Transverse colon (tissue), 4 donors: ENCODE results near the gene DNAJB6. TPM values are rescaled to one million over a fixed set of nuclear protein-coding genes. Genes with fewer than 3 reads are reported as not detected.

Experiments used
- DNase-seq: peaks from one replicate; pipeline ENCODE4 v3.0.0-alpha.2; 2019
- H3K27ac ChIP-seq, 4 donors: fragments of 200-600 bp; sonication (generic); 2 replicates each; pipeline ENCODE4 v1.5.1; 2016 to 2018; ENCODE audit warnings: inconsistent platforms in 4 of 4
- H3K27me3 ChIP-seq: fragments of 200-600 bp; sonication (generic); 2 replicates; pipeline ENCODE4 v1.5.1; 2017; ENCODE audit warnings: inconsistent platforms
- H3K36me3 ChIP-seq, 4 donors: fragments of 200-600 bp; sonication (generic); 2 replicates each; pipeline ENCODE4 v1.5.1; 2017 to 2019; ENCODE audit warnings: inconsistent platforms in 4 of 4
- H3K4me1 ChIP-seq, 4 donors: fragments of 200-600 bp; sonication (generic); 2 replicates each; pipeline ENCODE4 v1.5.1; 2017 to 2020; ENCODE audit warnings: inconsistent platforms in 4 of 4
- H3K4me3 ChIP-seq, 4 donors: fragments of 200-600 bp; sonication (generic); 1 replicate in 1 of 4; 2 replicates in 3 of 4; pipeline versions ENCODE4 v1.5.1 to v1.6.1; 2017 to 2019; ENCODE audit warnings: inconsistent platforms in 4 of 4
- H3K9me3 ChIP-seq, 2 donors: fragments of 200-600 bp; sonication (generic); 2 replicates each; pipeline ENCODE4 v1.5.1; 2017 to 2019; ENCODE audit warnings: inconsistent platforms in 2 of 2
- EP300 ChIP-seq: sonication (generic); formaldehyde crosslinking; IDR thresholded peaks from one replicate; pipeline ENCODE4 v1.6.1; 2017; ENCODE audit warnings: antibody characterized with exemption, low read depth
- POLR2A ChIP-seq: fragments of 450-650 bp; IDR thresholded peaks from one replicate; pipeline ENCODE4 v1.6.1; 2016; ENCODE audit warnings: antibody characterized with exemption, mild to moderate bottlenecking, moderate library complexity
- POLR2AphosphoS5 ChIP-seq, 3 donors: sonication (generic); formaldehyde crosslinking; IDR thresholded peaks; one replicate each; pipeline ENCODE4 v1.6.1; 2016; ENCODE audit warnings: antibody characterized with exemption in 3 of 3
- WGBS, 2 donors: methylation state at CpG; one replicate each; pipeline ENCODE4 v1.1.5; 2018; ENCODE audit warnings: low coverage in 1 of 2; 5-methylcytosine and 5-hydroxymethylcytosine counted together
- in situ Hi-C, 4 donors: fragments of 200-750 bp; cut with MboI; loops; one replicate each; pipeline versions ENCODE4 v1.15.0 to v1.15.1; 2017; ENCODE audit warnings: low sequenced_read_pairs in 3 of 4, low pct_ligation_motif_present in 1 of 4, low pct_unique_long_range_greater_than_20kb in 1 of 4
- intact Hi-C: fragments of 100-400 bp; cut with DNase I; formaldehyde crosslinking; loops from one replicate; pipeline ENCODE4 v1.15.1; 2023; ENCODE audit warnings: low total_unique reads
- total RNA-seq, 4 donors: library from RNA; depleted of rRNA; stranded (reverse); fragments of >200 nt; gene quantifications; one replicate each; pipeline ENCODE4 v1.1.0, GENCODE V29; 2016
- TF ChIP-seq, protein P1 (sequence below), 5 experiments: fragments of 200-600 bp in 3 of 5; fragments of 450-650 bp in 2 of 5; sonication (generic) in 3 of 5; IDR thresholded peaks; 1 replicate in 2 of 5; 2 replicates in 3 of 5; pipeline ENCODE4 v1.5.1; 2016 to 2017; ENCODE audit warnings: antibody characterized with exemption in 5 of 5, inconsistent platforms in 3 of 5, mild to moderate bottlenecking in 2 of 5, moderate library complexity in 1 of 5

Gene DNAJB6
- total RNA-seq, 4 donors from 2014 or later, result 47.0 to 87.6 (median 60.5) TPM

DNA sequence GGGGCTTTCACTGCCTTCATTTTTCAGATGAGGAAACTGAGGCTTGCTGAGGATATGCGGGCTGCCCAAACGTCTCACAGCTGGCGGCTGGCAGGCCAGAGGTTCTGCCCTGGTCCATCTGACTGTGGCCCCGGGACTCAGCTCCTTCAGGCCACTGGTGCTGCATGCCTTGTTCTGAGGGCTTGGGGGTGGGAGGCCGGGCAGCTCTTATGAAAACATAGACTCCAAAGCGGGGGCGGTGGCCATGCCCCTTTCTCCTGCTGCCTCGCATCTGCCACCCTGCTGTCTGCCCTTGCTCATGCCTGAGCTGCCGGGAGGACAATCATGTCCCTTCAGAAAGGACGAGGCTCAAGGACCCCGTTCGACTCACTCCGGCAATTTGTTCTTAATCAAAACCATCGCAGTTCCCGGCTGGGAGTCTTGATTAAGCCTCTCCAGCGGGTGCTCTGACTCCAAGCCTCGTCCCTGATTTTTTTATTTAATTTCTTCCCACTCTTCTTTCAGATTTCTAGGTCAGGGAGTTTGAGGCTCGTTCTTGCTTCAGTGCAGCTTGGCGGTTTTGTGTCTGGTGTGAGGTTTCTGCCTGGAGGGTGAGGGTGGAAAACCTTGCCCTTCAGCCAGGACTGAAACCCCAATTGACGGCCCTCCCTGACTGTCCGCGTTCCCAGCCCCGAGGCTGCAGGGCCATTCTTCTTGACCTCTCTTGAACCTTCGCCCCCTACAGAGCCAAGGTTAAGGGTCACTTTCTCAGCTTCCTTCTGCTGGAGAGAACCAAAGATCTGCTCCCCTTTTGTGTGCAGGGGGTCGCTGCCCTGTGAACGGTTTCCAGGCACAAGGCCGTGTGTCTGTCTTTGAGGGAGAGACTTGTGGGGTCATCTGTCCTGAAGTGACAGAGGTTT is 120.8 kb downstream of the DNAJB6 start:
- Histone ChIP-seq H3K4me1 (no peaks in the 10 kb centered on the region), H3K9me3 (no peaks in the 10 kb centered on the region), H3K36me3 (no peaks in the 10 kb centered on the region), H3K27ac (no peak overlapping the region), H3K4me3 (no peak overlapping the region), H3K27me3 (no peaks in the 10 kb centered on the region)
- DNase-seq, result no peak
- intact Hi-C loops, result no loop called here
- in situ Hi-C loops, result no loop called here
- 69 to 75% methylated on average over 16 to 27 of the region's 27 CpGs for WGBS, 2 donors
- no peak for TF ChIP-seq POLR2A
- TF ChIP-seq EP300, result no peak
- TF ChIP-seq, protein P1, sequence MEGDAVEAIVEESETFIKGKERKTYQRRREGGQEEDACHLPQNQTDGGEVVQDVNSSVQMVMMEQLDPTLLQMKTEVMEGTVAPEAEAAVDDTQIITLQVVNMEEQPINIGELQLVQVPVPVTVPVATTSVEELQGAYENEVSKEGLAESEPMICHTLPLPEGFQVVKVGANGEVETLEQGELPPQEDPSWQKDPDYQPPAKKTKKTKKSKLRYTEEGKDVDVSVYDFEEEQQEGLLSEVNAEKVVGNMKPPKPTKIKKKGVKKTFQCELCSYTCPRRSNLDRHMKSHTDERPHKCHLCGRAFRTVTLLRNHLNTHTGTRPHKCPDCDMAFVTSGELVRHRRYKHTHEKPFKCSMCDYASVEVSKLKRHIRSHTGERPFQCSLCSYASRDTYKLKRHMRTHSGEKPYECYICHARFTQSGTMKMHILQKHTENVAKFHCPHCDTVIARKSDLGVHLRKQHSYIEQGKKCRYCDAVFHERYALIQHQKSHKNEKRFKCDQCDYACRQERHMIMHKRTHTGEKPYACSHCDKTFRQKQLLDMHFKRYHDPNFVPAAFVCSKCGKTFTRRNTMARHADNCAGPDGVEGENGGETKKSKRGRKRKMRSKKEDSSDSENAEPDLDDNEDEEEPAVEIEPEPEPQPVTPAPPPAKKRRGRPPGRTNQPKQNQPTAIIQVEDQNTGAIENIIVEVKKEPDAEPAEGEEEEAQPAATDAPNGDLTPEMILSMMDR (IDR thresholded peaks at IDR 0.05), result no peak
- TF ChIP-seq POLR2AphosphoS5 (IDR thresholded peaks at IDR 0.05), result no peak

DNA sequence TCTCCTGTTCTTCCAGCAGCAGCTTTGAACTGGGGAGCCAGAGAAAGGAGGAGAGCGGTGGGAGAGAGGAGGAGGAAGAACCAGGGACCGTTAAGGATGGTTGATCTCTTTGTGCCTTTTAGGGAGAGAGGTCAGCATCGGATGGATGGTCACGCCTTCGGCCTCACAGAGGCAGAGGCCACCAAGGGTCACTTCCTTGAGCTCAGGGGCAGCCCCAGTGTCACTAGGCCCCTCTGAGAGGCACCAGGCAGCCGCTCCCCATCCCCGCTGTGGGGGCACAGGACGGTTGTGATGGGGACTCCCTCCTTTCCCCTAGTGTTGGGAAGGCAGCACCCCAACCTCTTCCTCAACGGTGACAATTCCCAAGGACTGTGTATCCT is 121.4 kb downstream of the DNAJB6 start:
- no peak for TF ChIP-seq POLR2A
- TF ChIP-seq POLR2AphosphoS5 (IDR thresholded peaks at IDR 0.05), result no peak
- no peak for TF ChIP-seq EP300
- TF ChIP-seq, protein P1 (IDR thresholded peaks at IDR 0.05), result no peak
- intact Hi-C loops, result no loop called here
- DNase-seq, result no peak
- WGBS, 2 donors, result 85 to 87% methylated on average over 3 to 9 of the region's 9 CpGs
- H3K9me3 ChIP-seq, result no peaks in the 10 kb centered on the region
- H3K36me3 ChIP-seq, result no peaks in the 10 kb centered on the region
- no peaks in the 10 kb centered on the region for H3K27me3 ChIP-seq
- no peak overlapping the region for H3K27ac ChIP-seq
- in situ Hi-C loops, result no loop called here
- H3K4me1 ChIP-seq, result no peaks in the 10 kb centered on the region
- H3K4me3 ChIP-seq, result no peak overlapping the region

DNA sequence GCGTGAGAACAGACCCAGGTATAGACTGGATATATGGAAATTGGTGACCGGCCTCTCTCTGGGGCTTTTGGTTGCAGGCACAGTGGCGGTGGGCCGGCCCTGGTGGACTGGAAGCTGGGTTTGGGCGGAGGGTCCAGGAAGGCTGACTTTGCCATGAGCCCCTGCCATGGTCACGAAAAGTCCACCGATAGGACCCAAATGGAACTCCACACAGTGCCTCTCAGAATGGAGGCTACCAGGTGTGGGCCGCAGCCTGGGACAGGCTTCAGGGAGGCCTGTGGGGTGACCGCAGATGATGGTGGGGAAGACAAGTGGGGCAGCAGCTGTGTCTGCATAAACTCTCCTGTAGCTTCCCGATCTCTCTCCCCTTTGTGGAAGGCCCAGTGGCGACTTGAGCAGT is 123.2 kb downstream of the DNAJB6 start:
- TF ChIP-seq, protein P1 (IDR thresholded peaks at IDR 0.05), result no peak
- TF ChIP-seq EP300 (no peak), POLR2A (no peak), POLR2AphosphoS5 (IDR thresholded peaks at IDR 0.05) (no peak)
- Histone ChIP-seq H3K9me3 (no peaks in the 10 kb centered on the region), H3K27ac (no peak overlapping the region), H3K4me1 (no peaks in the 10 kb centered on the region), H3K4me3 (no peak overlapping the region), H3K27me3 (peaks cover 10% of the 10 kb centered on the region), H3K36me3 (no peaks in the 10 kb centered on the region)
- intact Hi-C loops, result no loop called here
- in situ Hi-C loops, result no loop called here
- no peak for DNase-seq
- 60 to 94% methylated on average over 1 to 11 of the region's 11 CpGs for WGBS, 2 donors

DNA sequence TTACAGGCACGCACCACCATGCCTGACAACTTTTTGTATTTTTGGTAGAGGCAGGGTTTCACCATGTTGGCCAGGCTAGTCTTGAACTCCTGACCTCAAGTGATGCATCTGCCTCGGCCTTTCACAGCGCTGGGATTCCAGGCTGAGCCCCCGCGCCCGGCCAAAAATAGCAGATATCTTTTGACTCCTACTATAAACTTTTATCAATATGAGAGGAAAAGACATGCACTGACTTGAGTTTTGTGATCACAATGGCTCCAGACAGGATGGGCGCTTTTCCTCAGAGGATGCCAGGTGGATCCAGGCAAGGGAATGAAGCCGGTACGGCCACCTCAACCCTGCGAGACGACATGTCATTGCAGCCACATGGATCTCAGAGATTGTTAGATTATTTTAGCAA is 123.9 kb downstream of the DNAJB6 start:
- Histone ChIP-seq H3K4me3 (no peak overlapping the region), H3K9me3 (no peaks in the 10 kb centered on the region), H3K36me3 (no peaks in the 10 kb centered on the region), H3K27me3 (peaks cover 18% of the 10 kb centered on the region), H3K27ac (no peak overlapping the region), H3K4me1 (no peaks in the 10 kb centered on the region)
- TF ChIP-seq, protein P1 (IDR thresholded peaks at IDR 0.05), result no peak
- TF ChIP-seq POLR2AphosphoS5 (IDR thresholded peaks at IDR 0.05) (no peak), POLR2A (no peak), EP300 (no peak)
- intact Hi-C loops, result no loop called here
- in situ Hi-C loops, result no loop called here
- DNase-seq, result no peak
- 89% methylated on average over 11 of the region's 11 CpGs; no CpG with 5 or more reads in 1 of the 2 donors for WGBS, 2 donors
